Posterior vena cava (tissue), 2 donors: ENCODE measurements around the gene MORN1. TPM values are rescaled to one million over a fixed set of nuclear protein-coding genes. Genes with fewer than 3 reads are reported as not detected.
"Not testable (repeated sequence)": the region's sequence is repeated elsewhere in the genome, so short reads cannot be mapped to it uniquely, and the experiment has no call there.

Experiments used
- DNase-seq: peaks from one replicate; pipeline ENCODE4 v3.0.0-alpha.2; 2020; ENCODE audit warnings: low spot score
- intact Hi-C, 2 donors: fragments of 100-400 bp; cut with DNase I; formaldehyde crosslinking; loops; one replicate each; pipeline versions ENCODE4 v1.14.1 to v1.14.2; 2022 to 2023
- long read RNA-seq, 2 donors: library from polyadenylated mRNA; unstranded; transcript quantifications; one replicate each; pipeline ENCODE4 v2.0.0, GENCODE V29; 2020 to 2021
- total RNA-seq, 2 donors: library from RNA; stranded (reverse); fragmentation: NEBNext Ultra II Directional; extraction: Animal tissue kit (Norgen Biotek cat#: 25700); gene quantifications; one replicate each; pipeline ENCODE4 v1.2.1, GENCODE V29; 2021
- donor health status: DM: yes; HTN: yes; CAD: no.
- donor health status: DM: yes; HTN: yes; CAD: no.

MORN1 gene
- total RNA-seq: 1 to 10 TPM; 3.8 to 5.5 TPM
- long read RNA-seq, donor 1, partial matches to known transcripts: 0 of 1 reads
- long read RNA-seq, donor 1, other reads (novel, unspliced or antisense): 1 of 1 reads
- long read RNA-seq, donor 2, partial matches to known transcripts: 1 of 1 reads
- long read RNA-seq, donor 2, other reads (novel, unspliced or antisense): 0 of 1 reads

GRCh38 chr1:2391041-2391930 is at the start of gene MORN1, which contains the start of gene RER1:
MORN1 (minus strand) TSS chr1:2391554; CDS start chr1:2391533, 21 bp downstream.
RER1 (plus strand) TSS chr1:2391841; CDS start chr1:2395791, 3,950 bp downstream.
- intact Hi-C loops: no loop called here
- peak; percentile 100 for DNase-seq

DNA sequence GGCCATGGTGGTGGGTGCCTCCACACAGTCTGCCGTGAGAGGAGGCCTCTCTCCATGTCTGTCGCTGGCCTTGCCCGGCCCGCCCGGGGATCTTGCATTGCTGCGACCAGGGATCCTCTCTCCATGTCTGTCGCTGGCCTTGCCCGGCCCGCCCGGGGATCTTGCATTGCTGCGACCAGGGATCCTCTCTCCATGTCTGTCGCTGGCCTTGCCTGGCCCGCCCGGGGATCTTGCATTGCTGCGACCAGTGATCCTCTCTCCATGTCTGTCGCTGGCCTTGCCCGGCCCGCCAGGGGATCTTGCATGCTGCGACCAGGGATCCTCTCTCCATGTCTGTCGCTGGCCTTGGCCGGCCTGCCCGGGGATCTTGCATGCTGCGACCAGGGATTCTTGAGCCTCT is 49.0 kb upstream of the MORN1 start:
- intact Hi-C loops: not testable (repeated sequence)
- peak; percentile 85 for DNase-seq

GRCh38 chr1:2439369-2439768 is 48.0 kb upstream of the MORN1 start:
- intact Hi-C loops: no loop called here
- no peak for DNase-seq

DNA sequence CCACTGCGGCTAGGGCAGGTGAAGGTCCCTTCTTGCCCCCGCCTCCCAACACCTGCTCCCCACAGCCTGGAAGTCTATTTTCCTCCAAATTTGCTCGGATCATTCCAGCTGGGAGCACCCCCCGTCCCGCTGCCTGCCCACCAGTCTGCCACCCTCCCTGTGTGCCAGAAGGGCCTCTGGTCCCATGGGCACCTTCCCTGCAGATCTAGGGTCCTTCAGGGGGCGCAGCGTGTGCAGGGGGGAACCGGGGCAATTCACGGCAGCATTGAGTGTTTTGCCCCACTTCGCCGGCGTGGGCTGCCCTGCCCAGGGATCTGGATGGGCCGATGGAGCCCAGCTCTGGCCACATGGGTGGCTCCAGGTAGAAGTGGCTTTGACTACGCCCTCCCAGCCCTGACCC is 47.3 kb upstream of the MORN1 start:
- intact Hi-C loops: no loop called here
- DNase-seq: no peak

- intact Hi-C loops: no loop called here
- no peak for DNase-seq
Observed at GRCh38 chr1:2438038-2438437, 46.7 kb upstream of the MORN1 start.

DNA sequence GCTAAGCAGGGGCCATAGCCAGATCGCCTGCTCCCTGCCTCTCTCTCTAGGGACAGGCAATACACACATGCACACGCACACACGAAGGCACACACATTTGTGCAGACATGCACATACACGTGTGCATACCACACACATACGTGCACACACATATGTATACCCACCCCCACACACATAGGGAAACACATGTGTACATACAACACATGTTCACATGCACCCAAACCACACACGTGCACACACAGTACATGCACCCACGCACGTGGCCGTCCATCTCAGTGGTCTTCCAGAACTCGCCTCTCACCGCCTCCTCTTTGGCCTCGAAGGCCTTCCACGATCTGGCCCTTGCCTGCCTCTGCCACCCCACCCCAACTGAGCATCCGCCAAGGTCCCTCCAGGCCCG is 46.3 kb upstream of the MORN1 start:
- intact Hi-C loops: no loop called here
- no peak for DNase-seq

GRCh38 chr1:2436876-2437275 is 45.5 kb upstream of the MORN1 start:
- DNase-seq: no peak
- intact Hi-C loops: no loop called here

GRCh38 chr1:2435746-2436355 is 44.5 kb upstream of the MORN1 start:
- no peak for DNase-seq
- intact Hi-C loops: no loop called here

DNA sequence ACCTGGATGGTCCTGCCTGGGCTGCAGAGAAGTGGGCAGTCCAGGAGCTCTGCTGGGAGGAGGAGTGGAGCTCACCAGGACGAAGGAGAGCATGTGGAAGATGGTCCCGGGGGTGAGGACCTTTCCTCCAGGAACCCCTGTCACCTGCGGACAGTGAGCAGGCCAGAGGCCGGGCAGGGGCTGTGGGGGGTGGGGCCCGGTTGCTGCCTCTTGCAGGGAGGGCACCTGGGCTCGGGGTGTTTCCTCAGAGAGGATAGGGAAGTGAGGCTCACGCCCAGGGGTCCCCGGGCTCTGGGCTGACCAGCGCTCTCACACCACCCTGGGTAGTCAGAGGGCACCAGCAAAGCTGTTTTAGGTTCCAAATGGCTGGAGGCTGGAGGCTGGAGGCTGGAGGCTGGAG is 43.7 kb upstream of the MORN1 start:
- intact Hi-C loops: no loop called here
- no peak for DNase-seq

- no peak for DNase-seq
- intact Hi-C loops: no loop called here
Observed at GRCh38 chr1:2433936-2434655, 42.7 kb upstream of the MORN1 start.

DNA sequence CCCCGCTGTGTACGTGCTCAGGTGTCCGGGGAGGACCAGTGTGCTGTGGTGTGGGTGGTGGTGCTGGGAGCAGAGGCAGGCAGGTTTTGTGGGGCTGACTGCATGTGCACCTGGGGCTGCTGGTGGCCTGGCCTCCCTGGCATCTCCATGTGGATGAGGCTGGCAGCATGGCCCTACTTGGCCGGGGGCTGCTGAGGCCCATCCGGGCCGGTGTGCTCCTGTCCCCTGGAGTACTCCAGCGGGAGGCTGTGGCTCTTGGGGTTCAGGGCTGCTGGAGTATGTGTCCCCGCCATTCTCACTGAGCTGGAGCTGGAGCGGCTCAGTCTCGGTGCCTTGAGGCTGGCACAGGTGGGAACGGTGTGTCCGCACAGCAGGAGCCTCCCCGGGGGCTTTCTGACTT is 41.8 kb upstream of the MORN1 start:
- DNase-seq: no peak
- intact Hi-C loops: no loop called here

DNA sequence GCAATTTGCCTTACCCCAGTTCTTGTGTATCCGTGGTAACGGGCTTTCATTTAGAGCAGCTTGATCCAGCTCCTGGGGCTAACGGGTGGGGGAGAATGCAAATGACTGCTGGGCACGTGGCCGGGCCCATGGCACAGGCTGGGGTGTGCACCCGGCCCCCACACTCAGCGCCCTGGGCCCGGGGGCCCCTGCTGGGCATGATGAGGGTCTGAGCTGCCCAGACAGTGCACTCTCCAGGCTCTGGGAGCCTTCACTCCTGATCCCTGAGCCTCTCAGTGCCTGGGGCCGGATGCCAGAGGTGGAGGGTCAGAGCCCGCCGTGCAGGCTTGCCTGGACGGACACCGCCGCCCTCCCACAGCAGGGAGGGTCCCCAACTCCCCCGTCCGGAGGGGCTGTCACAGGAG is 41.1 kb upstream of the MORN1 start:
- DNase-seq: no peak
- intact Hi-C loops: no loop called here

DNA sequence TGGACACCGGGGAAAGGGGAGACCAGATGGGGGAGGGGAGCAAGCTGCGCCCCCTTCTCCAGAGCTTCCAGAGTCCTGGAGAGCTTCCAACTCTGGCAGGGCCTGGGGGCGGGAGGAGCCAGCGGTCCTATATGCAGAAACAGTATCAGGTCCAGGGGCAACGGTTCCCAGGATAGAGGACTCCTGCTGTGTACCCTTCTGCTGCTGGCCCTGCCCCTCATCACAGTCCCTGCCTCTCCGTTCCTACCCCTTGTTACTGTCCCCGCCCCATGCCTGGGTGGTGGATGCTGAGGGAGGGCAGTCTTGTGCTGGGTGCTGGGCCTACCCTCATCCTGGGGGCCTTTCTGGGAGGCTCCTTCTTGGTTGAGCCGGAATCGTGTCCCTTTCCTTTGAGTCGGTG is 40.2 kb upstream of the MORN1 start:
- intact Hi-C loops: no loop called here
- DNase-seq: no peak

GRCh38 chr1:2431103-2431502 is 39.7 kb upstream of the MORN1 start:
- no peak for DNase-seq
- intact Hi-C loops: no loop called here

DNA sequence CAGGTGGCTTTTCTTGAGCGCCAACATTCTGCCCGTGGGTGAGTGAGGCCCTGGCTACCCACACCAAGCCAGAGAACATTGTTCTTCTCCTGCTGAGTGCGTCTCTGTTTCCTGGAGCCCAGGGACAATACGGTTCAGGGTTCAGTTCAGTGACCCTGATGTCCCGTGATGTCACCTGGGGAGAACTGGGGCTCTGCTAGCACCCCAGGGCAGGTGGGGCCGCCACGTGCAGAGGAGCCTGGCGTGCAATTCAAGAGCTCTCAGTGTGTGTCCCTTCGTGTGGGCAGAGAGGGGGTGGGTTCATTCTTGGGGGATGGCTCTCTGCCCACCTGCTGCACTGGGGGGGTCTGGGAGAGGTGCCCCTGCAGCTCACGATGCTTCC is 39.2 kb upstream of the MORN1 start:
- DNase-seq: no peak
- intact Hi-C loops: no loop called here

DNA sequence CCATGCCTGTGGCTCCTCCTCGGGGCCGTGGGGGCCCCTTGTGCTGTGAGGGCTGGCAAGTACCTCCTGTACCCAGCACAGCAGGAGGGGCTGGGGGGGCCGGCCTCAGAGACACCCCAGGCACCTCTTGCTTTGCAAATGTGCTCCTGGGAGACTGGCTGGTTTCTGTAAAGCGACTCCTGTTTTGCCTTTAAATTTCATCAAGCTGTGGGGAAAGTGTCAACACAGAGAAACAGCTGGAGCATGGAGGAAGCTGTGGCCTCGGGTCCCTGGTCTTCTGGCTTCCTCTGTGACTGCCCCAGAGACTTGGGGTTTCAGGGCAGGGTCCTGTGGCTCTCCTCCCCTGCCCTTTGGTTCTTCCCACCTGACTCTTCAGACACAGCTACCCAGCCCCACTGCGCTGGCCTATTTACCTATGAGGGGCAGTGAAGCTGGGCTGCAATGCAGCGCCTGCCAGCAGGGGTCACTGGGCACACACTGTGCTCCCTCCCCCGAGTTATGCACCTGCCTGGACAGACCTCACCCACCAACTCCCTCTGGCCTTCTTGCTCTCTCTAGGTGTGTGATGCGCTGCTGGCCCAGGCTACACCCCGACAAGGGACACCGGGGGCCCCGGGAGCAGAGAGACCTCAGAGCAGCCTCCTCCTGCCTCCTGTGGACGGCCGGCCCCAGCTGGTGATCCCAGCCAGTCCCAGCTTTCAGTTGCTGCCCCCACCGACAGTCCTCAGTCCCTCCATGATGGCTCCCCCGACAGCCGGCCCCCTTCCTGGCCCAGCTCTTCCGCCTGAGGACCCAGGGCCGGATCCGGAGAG is 38.6 kb upstream of the MORN1 start:
- DNase-seq: no peak
- intact Hi-C loops: loop anchor here in 1 of 2 donors (5.0 kb wide), 1 partner anchor 587 kb away; no protein-coding TSS in a partner anchor

GRCh38 chr1:2428490-2428889 is 37.1 kb upstream of the MORN1 start:
- intact Hi-C loops: loop anchor here in 1 of 2 donors (5.0 kb wide), 1 partner anchor 589 kb away; no protein-coding TSS in a partner anchor
- DNase-seq: no peak

GRCh38 chr1:2427976-2428375 is 36.6 kb upstream of the MORN1 start:
- no peak for DNase-seq
- intact Hi-C loops: loop anchor here in 1 of 2 donors (5.0 kb wide), 1 partner anchor 589 kb away; no protein-coding TSS in a partner anchor

- intact Hi-C loops: loop anchor here in 1 of 2 donors (5.0 kb wide), 1 partner anchor 590 kb away; no protein-coding TSS in a partner anchor
- DNase-seq: no peak
Observed at GRCh38 chr1:2427051-2427450, 35.7 kb upstream of the MORN1 start.
